C4-2B (cell line): ENCODE measurements around the gene NOC2L.

Source experiments
- CTCF ChIP-seq: fragments of 450-650 bp; conservative IDR thresholded peaks from 2 replicates; pipeline ENCODE4 v1.5.1; 2017; ENCODE audit warnings: mild to moderate bottlenecking
- ZFX ChIP-seq: fragments of 450-650 bp; IDR thresholded peaks from 2 replicates; pipeline ENCODE4 v1.6.1; 2017

GRCh38 chr1:981955-982558, 23.0 kb upstream of the NOC2L start, which contains the start of gene PERM1:
- TF ChIP-seq CTCF (no peak), ZFX (no peak)
